ENCODE measurements around the gene ARHGAP9.

- TF ChIP-seq CTCF (IDR thresholded peaks at IDR 0.05) (no peak), POLR2AphosphoS5 (IDR thresholded peaks at IDR 0.05) (no peak), POLR2A (IDR thresholded peaks at IDR 0.05) (no peak)
These were observed 32.1 kb upstream of the ARHGAP9 start for GRCh38 chr12:57511588-57512325.

All from stomach (tissue), 4 donors.